ENCODE results near the gene SNX15.

Gene SNX15

GRCh38 chr11:65056999-65057398 lies 29.8 kb downstream of the SNX15 start:
- H3K36me3 Mint-ChIP-seq = no peaks in the 10 kb centered on the region
- peaks cover 3% of the 10 kb centered on the region for H3K27me3 Mint-ChIP-seq
- no peak for DNase-seq (ENCODE audit: low spot score in 2 of 2)
- H3K4me3 Mint-ChIP-seq = no peak overlapping the region
- no peak overlapping the region for H3K27ac Mint-ChIP-seq
- peaks cover 13% of the 10 kb centered on the region for H3K4me1 Mint-ChIP-seq
- no peak for ATAC-seq (ENCODE audit: low read depth)
- H3K9me3 Mint-ChIP-seq = no peaks in the 10 kb centered on the region

- H3K27me3 Mint-ChIP-seq = peaks cover 3% of the 10 kb centered on the region
- DNase-seq (ENCODE audit: low spot score in 2 of 2) (no peak), ATAC-seq (ENCODE audit: low read depth) (no peak)
- no peak overlapping the region for H3K27ac Mint-ChIP-seq
- no peak overlapping the region for H3K4me3 Mint-ChIP-seq
- H3K9me3 Mint-ChIP-seq = no peaks in the 10 kb centered on the region
- H3K36me3 Mint-ChIP-seq = no peaks in the 10 kb centered on the region
- peaks cover 18% of the 10 kb centered on the region for H3K4me1 Mint-ChIP-seq
These were observed 30.3 kb downstream of the SNX15 start for GRCh38 chr11:65057526-65057925.

GRCh38 chr11:65058012-65058411 lies 30.8 kb downstream of the SNX15 start:
- H3K36me3 Mint-ChIP-seq = no peaks in the 10 kb centered on the region
- H3K4me1 Mint-ChIP-seq = peaks cover 18% of the 10 kb centered on the region
- DNase-seq (ENCODE audit: low spot score in 2 of 2) (no peak), ATAC-seq (ENCODE audit: low read depth) (no peak)
- no peaks in the 10 kb centered on the region for H3K9me3 Mint-ChIP-seq
- peaks cover 3% of the 10 kb centered on the region for H3K27me3 Mint-ChIP-seq
- H3K27ac Mint-ChIP-seq = no peak overlapping the region
- H3K4me3 Mint-ChIP-seq = no peak overlapping the region

GRCh38 chr11:65058419-65059054 lies 31.3 kb downstream of the SNX15 start, which contains the start of gene NAALADL1:
TSS of gene NAALADL1 (minus strand) at chr11:65058553. CDS start at chr11:65058521, 32 bp downstream.
- Mint-ChIP-seq H3K27me3 (peaks cover 4% of the 10 kb centered on the region), H3K27ac (no peak within 1 kb of the TSS), H3K4me1 (peaks cover 18% of the 10 kb centered on the region), H3K4me3 (no peak within 1 kb of the TSS), H3K9me3 (no peaks in the 10 kb centered on the region), H3K36me3 (no peaks in the 10 kb centered on the region)
- ATAC-seq (ENCODE audit: low read depth) (no peak), DNase-seq (ENCODE audit: low spot score in 2 of 2) (no peak)

GRCh38 chr11:65059523-65059922 lies 32.3 kb downstream of the SNX15 start:
- ATAC-seq (ENCODE audit: low read depth) = no peak
- H3K27ac Mint-ChIP-seq = no peak overlapping the region
- no peaks in the 10 kb centered on the region for H3K36me3 Mint-ChIP-seq
- DNase-seq (ENCODE audit: low spot score in 2 of 2) = no peak
- H3K4me1 Mint-ChIP-seq = peaks cover 8% of the 10 kb centered on the region
- no peak overlapping the region for H3K4me3 Mint-ChIP-seq
- H3K9me3 Mint-ChIP-seq = no peaks in the 10 kb centered on the region
- peaks cover 4% of the 10 kb centered on the region for H3K27me3 Mint-ChIP-seq

GRCh38 chr11:65059959-65060824 lies 33.0 kb downstream of the SNX15 start:
- no peak for DNase-seq (ENCODE audit: low spot score in 2 of 2)
- Mint-ChIP-seq H3K36me3 (no peaks in the 10 kb centered on the region), H3K9me3 (no peaks in the 10 kb centered on the region), H3K27me3 (peaks cover 4% of the 10 kb centered on the region), H3K4me3 (no peak overlapping the region), H3K27ac (no peak overlapping the region), H3K4me1 (peaks cover 8% of the 10 kb centered on the region)
- no peak for ATAC-seq (ENCODE audit: low read depth)

- ATAC-seq (ENCODE audit: low read depth) (no peak), DNase-seq (ENCODE audit: low spot score in 2 of 2) (no peak)
- H3K36me3 Mint-ChIP-seq = no peaks in the 10 kb centered on the region
- peaks cover 4% of the 10 kb centered on the region for H3K27me3 Mint-ChIP-seq
- no peak overlapping the region for H3K27ac Mint-ChIP-seq
- H3K4me1 Mint-ChIP-seq = peaks cover 4% of the 10 kb centered on the region
- H3K4me3 Mint-ChIP-seq = no peak overlapping the region
- no peaks in the 10 kb centered on the region for H3K9me3 Mint-ChIP-seq
These were observed 33.7 kb downstream of the SNX15 start for GRCh38 chr11:65060913-65061408.

- Mint-ChIP-seq H3K27ac (no peak overlapping the region), H3K36me3 (no peaks in the 10 kb centered on the region), H3K4me3 (no peak overlapping the region), H3K9me3 (no peaks in the 10 kb centered on the region), H3K27me3 (peaks cover 4% of the 10 kb centered on the region), H3K4me1 (peaks cover 4% of the 10 kb centered on the region)
- DNase-seq (ENCODE audit: low spot score in 2 of 2) = no peak
- no peak for ATAC-seq (ENCODE audit: low read depth)
These were observed 36.3 kb downstream of the SNX15 start for GRCh38 chr11:65063532-65063931.

GRCh38 chr11:65064847-65065240 lies 37.6 kb downstream of the SNX15 start:
- Mint-ChIP-seq H3K9me3 (no peaks in the 10 kb centered on the region), H3K27me3 (peaks cover 4% of the 10 kb centered on the region), H3K4me1 (peaks cover 4% of the 10 kb centered on the region), H3K4me3 (no peak overlapping the region), H3K36me3 (no peaks in the 10 kb centered on the region), H3K27ac (no peak overlapping the region)
- ATAC-seq (ENCODE audit: low read depth) (no peak), DNase-seq (ENCODE audit: low spot score in 2 of 2) (no peak)

- Mint-ChIP-seq H3K36me3 (no peaks in the 10 kb centered on the region), H3K9me3 (no peaks in the 10 kb centered on the region), H3K27me3 (peaks cover 4% of the 10 kb centered on the region), H3K4me1 (peaks cover 4% of the 10 kb centered on the region), H3K4me3 (no peak overlapping the region), H3K27ac (no peak overlapping the region)
- ATAC-seq (ENCODE audit: low read depth) (no peak), DNase-seq (ENCODE audit: low spot score in 2 of 2) (no peak)
These were observed 38.6 kb downstream of the SNX15 start for GRCh38 chr11:65065851-65066250.

GRCh38 chr11:65066315-65066714 lies 39.1 kb downstream of the SNX15 start:
- no peak overlapping the region for H3K27ac Mint-ChIP-seq
- no peaks in the 10 kb centered on the region for H3K9me3 Mint-ChIP-seq
- H3K27me3 Mint-ChIP-seq = peaks cover 2% of the 10 kb centered on the region
- no peaks in the 10 kb centered on the region for H3K36me3 Mint-ChIP-seq
- no peak overlapping the region for H3K4me3 Mint-ChIP-seq
- DNase-seq (ENCODE audit: low spot score in 2 of 2) = no peak
- no peak for ATAC-seq (ENCODE audit: low read depth)
- H3K4me1 Mint-ChIP-seq = peaks cover 4% of the 10 kb centered on the region

- H3K4me1 Mint-ChIP-seq = peaks cover 6% of the 10 kb centered on the region
- DNase-seq (ENCODE audit: low spot score in 2 of 2) = no peak
- H3K9me3 Mint-ChIP-seq = no peaks in the 10 kb centered on the region
- peaks cover 2% of the 10 kb centered on the region for H3K27me3 Mint-ChIP-seq
- ATAC-seq (ENCODE audit: low read depth) = no peak
- no peaks in the 10 kb centered on the region for H3K36me3 Mint-ChIP-seq
- H3K4me3 Mint-ChIP-seq = no peak overlapping the region
- H3K27ac Mint-ChIP-seq = no peak overlapping the region
These were observed 39.6 kb downstream of the SNX15 start for GRCh38 chr11:65066805-65067291.

- Mint-ChIP-seq H3K4me1 (peaks cover 6% of the 10 kb centered on the region), H3K4me3 (no peak overlapping the region), H3K36me3 (no peaks in the 10 kb centered on the region), H3K9me3 (no peaks in the 10 kb centered on the region), H3K27me3 (peaks cover 2% of the 10 kb centered on the region), H3K27ac (no peak overlapping the region)
- ATAC-seq (ENCODE audit: low read depth) = no peak
- DNase-seq (ENCODE audit: low spot score in 2 of 2) = no peak
These were observed 40.2 kb downstream of the SNX15 start for GRCh38 chr11:65067446-65067845.

GRCh38 chr11:65069217-65069616 lies 42.0 kb downstream of the SNX15 start:
- no peak for ATAC-seq (ENCODE audit: low read depth)
- no peak overlapping the region for H3K27ac Mint-ChIP-seq
- no peaks in the 10 kb centered on the region for H3K9me3 Mint-ChIP-seq
- no peaks in the 10 kb centered on the region for H3K27me3 Mint-ChIP-seq
- no peaks in the 10 kb centered on the region for H3K36me3 Mint-ChIP-seq
- H3K4me3 Mint-ChIP-seq = no peak overlapping the region
- no peak for DNase-seq (ENCODE audit: low spot score in 2 of 2)
- H3K4me1 Mint-ChIP-seq = peaks cover 6% of the 10 kb centered on the region

Data from memory B cell (primary cell).